Measurements from ENCODE around the gene AQP1. TPM values are rescaled to one million over a fixed set of nuclear protein-coding genes. Genes with fewer than 3 reads are reported as not detected.

The AQP1 gene
- 0.78 and 1.4 TPM in 2 replicates for total RNA-seq

GRCh38 chr7:30911561-30911969 lies at the start of gene AQP1:
Gene AQP1 (plus strand): TSS chr7:30911853. CDS start chr7:30911910, 57 bp downstream.

GRCh38 chr7:30963842-30964241 lies 52.2 kb downstream of the AQP1 start, which contains the start of gene GHRHR:
Gene GHRHR (plus strand): TSS chr7:30963953. CDS start chr7:30964069, 116 bp downstream.

Other genes with a start within 250 kb of the AQP1 start
- not detected in 2 replicates for gene CRHR2, start 229.4 kb upstream of the AQP1 start, total RNA-seq
- gene INMT, start 159.7 kb upstream of the AQP1 start, total RNA-seq, result 1.7 and 11.2 TPM in 2 replicates
- 3.9 and 4.2 TPM in 2 replicates for gene MINDY4, start 140.4 kb upstream of the AQP1 start, total RNA-seq
- not detected in 2 replicates for gene GHRHR, start 52.1 kb downstream of the AQP1 start, total RNA-seq
- not detected in 2 replicates for gene ADCYAP1R1, start 140.5 kb downstream of the AQP1 start, total RNA-seq